Fibroblast of gingiva (primary cell): ENCODE results near the gene EXOC6B.

Source experiments
- DNase-seq: peaks from one replicate; pipeline ENCODE4 v3.0.0-alpha.2; 2011; ENCODE audit warnings: low read depth

Gene EXOC6B

DNA sequence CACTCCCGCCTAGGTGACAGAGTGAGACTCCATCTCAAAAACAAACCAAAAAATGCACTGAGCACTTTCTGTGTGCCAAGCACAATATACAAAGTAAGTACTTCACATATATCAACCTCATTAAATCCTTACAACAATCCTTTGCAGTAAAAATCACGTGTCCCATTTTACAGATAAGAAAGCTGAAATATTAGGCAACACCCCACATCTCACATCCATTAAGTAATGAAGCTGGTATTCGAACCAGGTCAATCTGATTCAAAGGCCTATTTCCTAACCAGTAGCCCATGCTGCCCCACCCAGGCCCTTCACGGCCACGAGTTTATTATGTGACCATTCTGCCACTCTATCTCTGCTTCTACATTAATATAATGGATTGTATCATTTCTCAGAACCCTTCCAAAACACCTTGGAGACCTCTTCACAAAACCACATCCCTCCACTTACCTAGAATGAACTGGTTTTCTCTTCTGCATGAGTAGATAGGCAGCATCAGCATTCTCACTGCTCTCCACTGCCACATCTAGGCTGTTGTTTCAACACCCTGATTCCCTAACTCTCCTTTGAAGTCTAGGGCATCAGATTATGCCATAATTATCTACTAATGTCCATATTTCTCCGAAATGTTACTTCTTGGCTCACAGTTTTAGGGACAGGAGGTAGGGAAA lies 3.1 kb upstream of the EXOC6B start:
- DNase-seq: no peak

DNA sequence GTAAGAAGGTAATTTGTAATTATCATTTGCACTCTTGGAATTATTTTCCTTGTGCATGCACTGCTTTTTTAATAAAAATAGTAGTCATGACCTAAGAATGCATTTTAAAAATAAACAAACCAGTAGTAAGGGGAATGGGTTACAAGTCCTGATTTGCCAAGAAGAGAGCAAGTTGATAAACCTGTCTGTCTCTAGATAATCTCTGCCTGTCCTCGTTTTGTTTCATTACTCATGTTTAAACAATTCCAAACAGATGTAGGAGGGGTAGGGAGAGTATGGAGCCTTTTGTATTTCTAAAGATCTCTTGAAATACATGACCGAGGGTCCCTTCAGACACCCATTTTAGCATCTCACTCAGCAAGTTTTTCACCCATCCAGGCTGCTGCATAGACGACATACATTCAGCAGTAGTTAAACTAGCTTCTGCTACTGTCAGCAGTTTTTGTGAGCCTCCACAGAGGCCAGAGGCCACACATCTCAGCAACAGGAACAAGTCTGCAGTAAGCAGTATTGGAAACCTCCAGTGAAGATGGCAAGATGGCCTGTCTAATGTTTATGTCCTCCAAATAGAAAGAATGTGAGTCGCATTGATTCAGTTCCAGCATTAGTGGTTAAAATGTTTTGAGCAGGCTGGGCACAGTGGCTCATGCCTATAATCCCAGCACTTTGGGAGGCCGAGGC lies 2.3 kb upstream of the EXOC6B start:
- no peak for DNase-seq

DNA sequence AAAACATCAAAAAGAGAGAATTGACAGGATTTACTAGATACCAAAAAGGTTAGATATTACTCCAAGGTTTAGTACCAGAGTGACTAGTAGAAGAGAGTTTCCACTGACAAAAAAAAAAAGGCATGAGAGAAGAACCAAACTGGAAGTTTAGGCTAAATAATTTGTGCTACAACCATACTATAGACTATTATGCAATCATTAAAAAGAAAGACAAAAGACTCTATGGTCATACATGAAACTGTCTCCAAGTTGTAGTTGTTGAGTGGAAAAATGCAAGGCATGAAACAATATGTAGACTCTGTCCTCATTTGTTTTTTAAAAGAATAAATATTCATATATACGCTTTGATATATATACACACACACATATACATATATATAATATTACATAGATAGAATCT lies 1.7 kb upstream of the EXOC6B start:
- no peak for DNase-seq

DNA sequence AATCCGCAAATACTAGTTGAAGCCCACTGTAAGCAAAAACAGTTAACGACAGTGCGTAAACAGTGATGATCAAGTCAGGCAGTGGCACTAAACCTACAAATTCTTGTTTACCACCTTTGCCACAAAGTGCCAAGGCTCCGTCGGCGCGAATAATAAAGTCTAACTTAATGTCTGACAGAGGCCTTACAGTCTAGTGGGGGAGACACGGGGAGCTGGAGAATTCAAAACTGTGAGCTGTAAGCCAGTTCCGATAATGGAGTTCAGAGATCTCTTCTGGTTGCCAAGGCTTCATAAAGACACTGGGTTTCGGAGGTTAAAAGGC lies 284 bp upstream of the EXOC6B start:
- DNase-seq: no peak

DNA sequence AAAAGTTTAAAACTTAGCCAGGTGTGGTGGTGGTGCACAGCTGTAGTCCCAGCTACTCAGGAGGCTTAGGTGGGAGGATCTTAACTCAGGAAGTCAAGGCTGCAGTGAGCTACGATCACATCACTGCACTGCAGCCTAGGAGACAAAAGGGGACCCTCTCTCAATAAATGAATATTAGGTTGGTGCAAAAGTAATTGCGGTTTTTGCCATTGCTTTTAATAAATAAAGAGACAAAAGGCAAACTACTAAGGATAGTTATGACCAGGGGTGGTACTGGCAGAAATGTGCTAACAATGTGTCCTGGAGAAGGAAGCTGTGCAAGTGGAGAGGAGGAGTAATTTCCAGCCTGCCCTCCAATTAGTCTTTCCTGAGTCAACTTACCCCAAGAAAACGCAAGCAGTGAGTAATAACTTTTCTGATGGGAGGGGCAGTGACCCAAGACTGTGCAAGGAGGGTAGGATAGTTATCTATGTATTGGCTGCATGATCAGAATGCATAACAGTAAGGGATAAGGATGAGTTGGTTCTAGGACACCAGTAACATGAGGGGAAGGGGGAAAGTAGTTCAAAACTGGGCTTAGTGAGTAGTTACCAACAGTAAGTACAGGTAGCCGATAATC lies 1.5 kb downstream of the EXOC6B start:
- peak; percentile 24 for DNase-seq

DNA sequence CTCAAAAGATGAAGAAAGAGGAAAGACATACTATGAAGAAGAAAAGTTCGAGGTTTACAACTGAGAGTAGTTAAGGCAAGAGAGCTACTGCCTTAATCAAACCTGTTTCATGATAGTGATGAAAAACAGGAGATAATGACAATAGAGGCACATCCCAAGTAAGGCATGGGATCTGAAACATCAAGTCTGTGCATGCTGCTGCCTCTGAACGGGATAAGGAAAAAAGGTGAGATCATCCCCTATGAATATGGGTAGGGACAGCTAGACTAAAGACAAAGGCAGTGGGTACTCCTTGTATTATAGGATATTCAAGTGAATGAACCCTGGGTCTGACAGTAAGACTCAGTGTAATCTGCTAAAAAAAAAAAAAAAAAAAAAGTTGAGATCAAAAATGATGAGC lies 3.0 kb downstream of the EXOC6B start:
- no peak for DNase-seq

DNA sequence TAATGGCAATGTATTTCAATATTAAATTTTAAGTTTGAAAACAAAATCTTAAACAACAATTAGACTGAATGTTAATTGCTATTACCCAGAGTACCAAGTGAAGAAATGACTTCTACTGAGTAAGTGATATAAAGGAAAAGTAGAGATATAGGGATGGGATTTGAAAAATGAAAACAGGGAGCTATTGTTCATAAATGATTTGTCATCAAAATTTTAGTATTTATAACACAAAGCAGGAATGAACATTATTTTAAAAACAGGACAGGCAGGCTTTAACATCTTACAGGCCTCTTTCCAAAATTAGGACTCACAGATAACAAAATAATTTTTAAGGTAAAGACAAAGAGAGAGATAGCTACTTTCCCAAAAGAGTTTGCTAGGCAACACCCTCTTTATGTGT lies 3.9 kb downstream of the EXOC6B start:
- no peak for DNase-seq

DNA sequence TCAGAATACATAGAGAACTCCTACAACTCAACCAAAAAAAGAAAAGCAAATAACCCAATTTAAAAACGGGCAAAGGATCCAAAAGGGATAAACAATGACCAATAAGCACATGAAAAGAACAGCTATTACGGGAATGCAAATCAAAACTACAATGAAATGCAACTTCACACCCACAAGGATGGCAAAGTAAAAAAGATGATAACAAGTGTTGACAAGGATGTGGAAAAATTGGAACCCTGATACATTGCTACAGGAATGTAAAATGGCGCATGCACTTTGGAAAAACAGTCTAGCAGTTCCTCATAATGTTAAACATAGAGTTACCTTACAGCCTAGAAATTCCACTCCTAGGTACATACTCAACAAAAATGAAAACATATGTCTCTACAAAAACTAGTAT lies 4.7 kb downstream of the EXOC6B start:
- DNase-seq: no peak

DNA sequence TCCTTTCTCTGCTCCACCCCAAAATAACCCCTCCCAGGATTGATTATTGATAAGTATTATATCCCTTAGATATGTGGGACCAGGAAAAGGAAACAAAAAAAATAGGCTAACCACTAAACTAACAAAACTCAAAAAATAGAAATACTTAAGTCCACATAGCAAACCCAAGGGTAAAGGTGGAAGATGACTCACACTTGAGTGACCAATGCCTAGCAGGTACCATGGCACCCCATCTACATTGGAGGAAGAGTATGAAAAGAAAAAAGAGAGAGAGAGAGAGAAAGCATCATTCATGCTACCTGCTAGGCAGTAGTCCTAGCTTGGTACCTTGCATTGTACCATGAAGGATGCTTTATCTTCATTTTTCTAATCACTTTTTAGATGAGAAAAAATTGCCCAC lies 6.3 kb downstream of the EXOC6B start:
- DNase-seq: no peak

DNA sequence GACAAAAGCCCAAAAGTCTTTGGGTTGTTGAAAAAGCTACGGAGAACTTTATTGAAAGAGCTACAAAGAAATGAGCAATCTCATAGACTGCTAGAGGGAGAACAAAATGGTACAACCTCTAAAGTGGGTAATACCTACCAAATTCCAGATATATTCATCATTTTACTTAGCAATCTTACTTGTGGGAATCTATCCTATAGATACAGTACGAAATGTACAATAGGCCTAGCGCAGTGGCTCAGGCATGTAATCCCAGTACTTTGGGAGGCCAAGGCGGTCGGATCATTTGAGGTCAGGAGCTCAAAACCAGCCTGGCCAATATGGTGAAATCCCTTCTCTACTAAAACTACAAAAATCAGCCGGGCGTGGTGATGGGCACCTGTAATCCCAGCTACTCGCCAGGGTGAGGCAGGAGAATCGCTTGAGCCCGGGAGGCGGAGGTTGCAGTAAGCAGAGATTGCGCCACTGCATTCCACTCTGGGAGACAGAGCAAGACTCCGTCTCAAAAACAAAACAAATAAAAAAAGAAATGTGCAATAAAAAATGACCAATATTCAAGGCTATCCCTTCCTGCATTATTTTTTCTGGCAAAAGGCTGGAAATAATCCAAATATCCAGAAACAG lies 10.1 kb downstream of the EXOC6B start:
- peak; percentile 46 for DNase-seq

DNA sequence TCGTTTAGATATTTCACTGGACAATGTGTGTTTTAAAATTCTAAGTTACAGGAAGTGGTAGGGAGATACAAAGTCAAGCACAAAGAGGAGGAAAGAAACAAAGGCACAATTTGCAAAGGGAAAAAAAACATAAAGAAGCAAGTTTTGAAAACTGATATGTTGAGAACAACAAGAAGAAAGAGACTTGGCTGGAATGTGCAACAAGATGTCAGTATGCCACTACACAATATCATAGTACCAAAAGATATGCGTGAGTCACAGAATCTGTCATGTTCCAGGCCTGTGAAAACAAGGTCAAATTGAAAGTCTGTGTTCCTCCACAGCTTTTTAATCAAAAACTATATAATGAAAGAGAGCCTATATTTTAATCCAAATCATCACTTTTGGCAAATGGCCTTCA lies 12.0 kb downstream of the EXOC6B start:
- peak; percentile 45 for DNase-seq

DNA sequence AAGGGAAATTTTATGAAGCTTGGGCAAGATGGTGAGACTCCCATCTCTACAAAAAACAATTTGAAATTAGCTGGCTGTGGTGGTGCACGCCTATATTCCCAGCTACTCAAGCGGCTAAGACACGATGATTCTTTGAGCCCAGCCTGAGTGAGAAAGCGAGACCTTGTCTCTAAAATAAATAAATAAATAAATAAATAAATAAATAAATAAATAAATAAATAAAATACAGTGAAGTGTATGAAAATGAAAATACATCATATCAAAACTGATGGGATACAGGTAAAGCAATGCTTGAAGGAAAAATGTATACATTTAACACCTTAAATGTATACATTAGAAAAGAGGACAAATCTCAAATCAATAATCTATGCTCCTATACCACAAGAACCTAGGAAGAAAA lies 15.7 kb downstream of the EXOC6B start:
- no peak for DNase-seq

DNA sequence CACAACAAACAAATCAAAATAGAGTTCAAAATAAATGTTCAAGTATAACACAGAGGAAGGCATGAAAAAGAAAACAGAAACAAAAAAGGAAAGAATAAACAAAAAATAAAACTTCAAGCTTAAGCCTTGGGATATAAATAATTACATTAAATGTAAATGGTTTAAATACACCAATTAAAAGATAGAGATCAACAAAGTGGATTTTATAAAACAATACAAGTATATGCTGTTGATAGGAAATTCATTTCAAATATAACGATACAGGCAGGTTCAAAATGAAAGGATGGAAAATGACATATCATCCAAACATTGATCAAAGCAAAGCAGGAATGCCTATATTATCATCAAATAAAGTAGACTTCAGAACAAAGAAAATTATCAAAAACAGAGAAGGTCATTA lies 16.7 kb downstream of the EXOC6B start:
- DNase-seq: no peak

DNA sequence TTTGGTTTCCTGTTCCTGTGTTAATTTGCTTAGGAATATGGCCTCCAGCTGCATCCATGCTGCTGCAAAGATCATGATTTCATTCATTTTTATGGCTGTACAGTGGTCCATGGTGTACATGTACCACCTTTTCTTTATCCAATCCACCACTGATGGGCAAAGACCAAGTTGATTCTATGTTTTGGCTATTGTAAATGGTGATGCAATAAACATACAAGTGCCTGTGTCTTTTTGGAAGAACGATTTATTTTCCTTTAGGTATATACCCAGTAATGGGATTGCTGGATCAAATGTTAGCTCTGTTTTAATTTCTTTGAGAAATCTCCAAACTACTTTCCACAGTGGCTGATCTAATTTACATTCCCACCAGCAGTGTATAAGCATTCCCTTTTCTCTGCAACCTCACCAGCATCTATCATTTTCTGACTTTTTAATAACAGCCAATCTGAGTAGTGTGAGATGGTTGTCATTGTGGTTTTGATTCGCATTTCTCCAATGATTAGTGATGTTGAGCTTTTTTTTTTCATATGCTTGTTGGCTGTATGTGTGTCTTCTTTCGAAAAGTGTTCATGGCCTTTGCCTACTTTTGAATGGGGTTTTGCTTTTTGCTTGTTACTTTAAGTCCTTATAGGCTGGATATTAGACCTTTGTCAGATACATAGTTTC lies 19.4 kb downstream of the EXOC6B start:
- DNase-seq: no peak

DNA sequence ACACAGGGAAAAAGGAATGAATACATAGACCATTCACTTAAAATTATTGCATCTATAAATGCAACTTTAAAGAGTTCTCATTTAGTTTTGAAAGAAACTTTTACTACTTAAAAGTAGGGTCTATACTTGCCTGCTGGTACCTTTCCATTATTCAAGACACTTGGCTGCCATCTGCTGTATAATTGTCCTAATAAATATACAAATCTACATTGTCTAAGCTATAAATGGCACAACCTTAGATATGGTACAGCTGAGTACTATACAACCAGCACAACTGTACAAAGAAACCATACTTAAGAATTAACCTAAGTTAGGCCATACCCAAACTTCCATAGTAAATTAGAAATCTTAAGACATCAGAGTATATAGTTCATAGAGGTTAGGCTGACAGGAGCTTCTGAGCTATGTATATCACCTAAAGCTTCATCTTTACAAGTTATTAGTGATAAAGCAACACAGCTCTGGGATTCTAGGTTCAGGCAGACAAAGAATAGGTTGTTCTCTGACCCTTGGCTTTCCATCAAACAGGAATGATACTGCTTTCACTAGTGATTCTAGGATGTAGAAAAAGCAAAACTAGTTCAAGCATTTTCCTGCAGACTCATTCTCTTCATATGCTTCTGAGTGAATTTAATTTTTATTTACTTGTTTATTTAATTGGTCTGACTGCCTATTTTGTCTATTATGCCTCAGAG lies 22.1 kb downstream of the EXOC6B start:
- DNase-seq: no peak

DNA sequence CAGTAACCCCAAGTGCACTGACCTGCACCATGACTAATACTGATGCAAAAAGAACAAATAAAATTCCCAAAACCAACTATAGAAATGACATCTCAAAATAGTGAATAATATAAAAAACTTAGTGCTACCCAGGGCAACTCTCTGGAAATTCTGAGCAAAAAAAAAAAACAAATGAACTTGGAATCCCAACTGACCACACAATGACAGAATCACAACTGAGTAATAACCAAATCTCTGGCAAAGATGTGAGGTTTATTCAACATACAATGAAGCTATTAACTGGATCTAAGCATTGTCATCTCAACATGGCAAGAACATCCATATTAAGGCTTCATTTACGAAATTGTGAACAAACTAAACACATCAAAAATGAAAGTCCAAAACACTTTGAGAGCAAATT lies 22.7 kb downstream of the EXOC6B start:
- DNase-seq: no peak

DNA sequence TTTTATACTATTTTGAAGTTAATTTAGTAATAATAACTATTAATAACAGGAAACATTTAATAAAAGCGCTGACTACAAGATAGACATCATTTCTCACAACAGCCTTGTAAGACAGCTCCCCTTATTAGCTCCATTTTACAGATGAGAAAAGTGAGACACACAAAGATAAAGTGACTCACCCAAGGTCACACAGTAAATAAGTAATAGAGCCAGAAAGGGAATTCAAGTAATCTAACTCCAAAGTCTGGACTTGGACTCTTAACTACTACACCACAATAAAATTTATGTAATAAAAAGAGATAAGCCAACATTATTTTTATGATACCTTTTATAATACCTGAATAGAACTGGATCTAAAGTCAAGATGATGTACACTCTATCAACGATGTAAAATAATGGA lies 25.3 kb downstream of the EXOC6B start:
- DNase-seq: no peak

DNA sequence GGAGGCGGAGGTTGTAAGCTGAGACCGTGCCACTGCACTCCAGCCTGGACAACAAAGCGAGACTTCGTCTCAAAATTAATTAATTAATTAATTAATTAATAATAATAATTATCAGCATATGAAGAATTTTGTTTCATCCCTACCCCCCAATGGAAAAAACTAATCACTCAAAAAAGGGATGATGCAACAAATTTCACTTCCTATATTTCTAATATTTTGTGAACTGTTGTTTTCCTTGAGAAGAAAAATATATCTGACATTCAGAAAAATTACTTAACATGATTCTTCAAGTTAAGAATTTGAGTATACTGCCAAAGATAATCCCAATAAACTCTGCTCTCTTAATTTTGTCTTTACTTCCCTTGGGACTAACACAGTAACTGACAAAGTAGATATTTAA lies 28.1 kb downstream of the EXOC6B start:
- DNase-seq: no peak

DNA sequence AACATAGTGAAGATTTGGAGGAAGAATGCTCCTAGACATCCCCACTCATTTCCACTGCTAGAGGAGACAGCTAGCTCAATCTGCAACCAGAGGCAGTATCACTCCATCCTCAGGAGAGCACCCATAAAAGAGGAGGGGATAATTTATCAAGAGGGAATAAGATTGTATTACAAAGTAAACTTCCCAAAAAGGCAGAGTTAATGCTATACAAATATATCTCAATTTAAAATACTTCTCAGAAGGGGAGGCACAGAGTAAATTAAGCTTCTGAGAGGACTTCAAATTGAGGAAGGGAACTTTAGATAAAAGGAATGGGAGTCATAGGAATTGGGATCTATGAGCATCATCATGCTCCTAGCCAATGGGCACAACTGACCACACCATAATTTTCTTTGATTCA lies 29.1 kb downstream of the EXOC6B start:
- no peak for DNase-seq

DNA sequence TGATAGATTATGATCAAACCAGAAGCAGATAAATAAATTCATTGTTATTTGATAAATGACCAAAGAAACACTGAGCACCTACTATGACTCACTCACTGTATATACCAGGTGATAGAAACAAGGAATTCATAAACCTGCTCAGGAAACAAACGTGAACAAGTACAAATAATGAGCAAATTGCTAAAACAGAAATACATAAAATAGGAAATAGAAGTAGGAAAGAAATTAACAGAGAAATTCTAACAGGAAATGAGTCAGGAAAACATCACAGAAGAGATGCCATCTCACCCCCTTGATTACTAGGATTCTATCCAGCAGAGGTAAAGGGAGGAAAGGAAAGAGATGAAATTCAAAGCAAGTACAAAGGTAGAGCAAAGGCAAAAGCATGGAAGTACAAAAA lies 31.3 kb downstream of the EXOC6B start:
- no peak for DNase-seq

DNA sequence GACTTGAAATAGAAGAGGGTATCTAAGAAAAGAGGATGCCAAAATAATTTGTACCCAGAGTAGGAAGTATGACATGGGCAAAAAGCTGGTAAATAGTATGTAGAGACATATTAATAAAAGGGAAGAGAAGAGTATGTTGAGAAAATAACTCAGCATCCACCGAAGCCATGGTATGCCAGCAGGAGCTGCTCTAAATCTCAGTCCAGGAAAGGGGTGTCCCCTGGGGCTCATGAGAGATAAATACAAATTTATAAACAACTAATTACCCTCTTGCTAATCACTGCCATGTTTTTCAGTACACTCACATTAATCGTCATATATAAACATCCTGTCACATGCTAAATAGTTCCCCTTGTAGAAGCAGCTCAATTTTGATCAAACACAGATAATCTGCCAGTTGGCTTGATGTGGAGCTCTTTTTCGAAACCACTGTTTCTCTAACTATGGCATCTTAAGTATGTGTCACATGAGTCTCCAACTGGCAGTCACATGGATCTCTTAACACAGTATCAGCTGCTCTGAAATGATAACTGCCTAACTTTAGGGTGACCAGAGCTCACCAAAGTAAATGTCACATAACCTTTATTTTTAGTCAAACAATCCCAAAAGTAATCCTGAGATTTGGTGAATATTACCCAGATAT lies 31.9 kb downstream of the EXOC6B start:
- DNase-seq: peak; percentile 87

DNA sequence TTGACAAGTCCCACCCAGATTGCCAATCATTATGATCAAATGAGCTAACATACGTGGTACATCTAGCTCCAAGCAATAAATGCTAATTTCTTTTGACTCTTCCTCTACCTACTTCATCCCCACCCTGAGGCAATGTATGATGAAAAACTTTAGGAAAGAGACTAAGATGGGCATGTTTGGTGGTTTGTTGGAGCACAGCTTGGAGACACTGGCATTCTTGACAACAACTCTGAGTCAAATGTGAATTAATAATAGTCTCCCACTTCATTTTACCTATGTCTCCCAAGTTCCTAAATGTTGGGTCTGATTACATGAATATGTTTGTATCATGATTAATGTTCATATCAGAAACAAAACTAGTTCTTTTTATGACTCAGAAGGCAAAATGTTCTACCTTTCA lies 36.6 kb downstream of the EXOC6B start:
- DNase-seq: no peak
